Suprapubic skin (tissue), 4 donors: ENCODE measurements around the gene MEF2A. TPM values are rescaled to one million over a fixed set of nuclear protein-coding genes. Genes with fewer than 3 reads are reported as not detected.

Experiments used
- DNase-seq, 2 donors: peaks; one replicate each; pipeline ENCODE4 v3.0.0-alpha.2; 2019; ENCODE audit warnings: low spot score in 2 of 2
- H3K27ac ChIP-seq: fragments of 200-600 bp; sonication (generic); one replicate; pipeline ENCODE4 v1.5.1; 2019
- H3K27me3 ChIP-seq: fragments of 200-600 bp; sonication (generic); one replicate; pipeline ENCODE4 v1.5.1; 2019
- H3K36me3 ChIP-seq: fragments of 200-600 bp; sonication (generic); one replicate; pipeline ENCODE4 v1.5.1; 2019
- H3K4me1 ChIP-seq: fragments of 200-600 bp; sonication (generic); one replicate; pipeline ENCODE4 v1.5.1; 2019
- H3K4me3 ChIP-seq: fragments of 200-600 bp; sonication (generic); one replicate; pipeline ENCODE4 v1.5.1; 2019; ENCODE audit warnings: mild to moderate bottlenecking
- H3K9me3 ChIP-seq: fragments of 200-600 bp; sonication (generic); one replicate; pipeline ENCODE4 v1.5.1; 2019
- CTCF ChIP-seq, 2 donors: fragments of 200-600 bp in 1 of 2; fragments of 450-650 bp in 1 of 2; sonication (generic) in 1 of 2; IDR thresholded peaks; one replicate each; pipeline ENCODE4 v1.5.1; 2016 to 2019; ENCODE audit warnings: antibody characterized with exemption in 2 of 2, mild to moderate bottlenecking in 1 of 2, moderate library complexity in 1 of 2
- EP300 ChIP-seq: sonication (generic); formaldehyde crosslinking; IDR thresholded peaks from one replicate; pipeline ENCODE4 v1.6.1; 2017; ENCODE audit warnings: antibody characterized with exemption
- POLR2A ChIP-seq, 2 donors: fragments of 450-650 bp; IDR thresholded peaks; one replicate each; pipeline ENCODE4 v1.6.1; 2017; ENCODE audit warnings: antibody characterized with exemption in 2 of 2, mild to moderate bottlenecking in 2 of 2, moderate library complexity in 2 of 2
- POLR2AphosphoS5 ChIP-seq, 3 donors: sonication (generic); formaldehyde crosslinking; IDR thresholded peaks; one replicate each; pipeline ENCODE4 v1.6.1; 2017; ENCODE audit warnings: antibody characterized with exemption in 3 of 3
- WGBS: methylation state at CpG from one replicate; pipeline ENCODE4 v1.1.5; 2018; 5-methylcytosine and 5-hydroxymethylcytosine counted together
- total RNA-seq, 4 donors: library from RNA; depleted of rRNA; stranded (reverse); fragments of >200 nt; gene quantifications; one replicate each; pipeline ENCODE4 v1.1.0, GENCODE V29; 2016

Gene MEF2A
- total RNA-seq, 4 donors from 2014 or later = 70.1 to 222 (median 78.8) TPM

GRCh38 chr15:99561476-99562230, 4.1 kb upstream of the MEF2A start:
- no peak for TF ChIP-seq POLR2AphosphoS5 (IDR thresholded peaks at IDR 0.05)
- no peak for TF ChIP-seq CTCF (IDR thresholded peaks at IDR 0.05)
- no peak for TF ChIP-seq POLR2A (IDR thresholded peaks at IDR 0.05)
- TF ChIP-seq EP300 = no peak
- no peaks in the 10 kb centered on the region for H3K9me3 ChIP-seq
- H3K4me3 ChIP-seq = no peak overlapping the region
- H3K36me3 ChIP-seq = no peaks in the 10 kb centered on the region
- WGBS = 96% methylated on average over 10 of the region's 10 CpGs
- no peaks in the 10 kb centered on the region for H3K27me3 ChIP-seq
- peaks cover 17% of the 10 kb centered on the region for H3K4me1 ChIP-seq
- no peak for DNase-seq
- H3K27ac ChIP-seq = no peak overlapping the region

- H3K27ac ChIP-seq = no peak overlapping the region
- H3K27me3 ChIP-seq = no peaks in the 10 kb centered on the region
- H3K36me3 ChIP-seq = no peaks in the 10 kb centered on the region
- no peak overlapping the region for H3K4me3 ChIP-seq
- no peak for TF ChIP-seq POLR2AphosphoS5 (IDR thresholded peaks at IDR 0.05)
- H3K9me3 ChIP-seq = no peaks in the 10 kb centered on the region
- H3K4me1 ChIP-seq = peaks cover 17% of the 10 kb centered on the region
- 72% methylated on average over 2 of the region's 2 CpGs for WGBS
- no peak for DNase-seq
Measured at GRCh38 chr15:99562238-99562637, 3.5 kb upstream of the MEF2A start.

- Histone ChIP-seq H3K4me1 (peaks cover 33% of the 10 kb centered on the region), H3K9me3 (no peaks in the 10 kb centered on the region), H3K36me3 (no peaks in the 10 kb centered on the region), H3K27me3 (no peaks in the 10 kb centered on the region), H3K27ac (peak overlapping the region; percentile 99), H3K4me3 (peak overlapping the region; percentile 93)
- TF ChIP-seq CTCF (IDR thresholded peaks at IDR 0.05) (no peak), POLR2A (IDR thresholded peaks at IDR 0.05) (no peak), POLR2AphosphoS5 (IDR thresholded peaks at IDR 0.05) (no peak), EP300 (no peak)
- DNase-seq = no peak
- 29% methylated on average over 11 of the region's 11 CpGs for WGBS
Measured at GRCh38 chr15:99564221-99565048, 1.3 kb upstream of the MEF2A start.

- TF ChIP-seq POLR2AphosphoS5 (IDR thresholded peaks at IDR 0.05) = no peak
- TF ChIP-seq POLR2A (IDR thresholded peaks at IDR 0.05) = no peak
- no peak for TF ChIP-seq CTCF (IDR thresholded peaks at IDR 0.05)
- TF ChIP-seq EP300 = no peak
- no peaks in the 10 kb centered on the region for H3K36me3 ChIP-seq
- H3K27ac ChIP-seq = peak overlapping the region; percentile 99
- 5% methylated on average over 20 of the region's 22 CpGs for WGBS
- H3K9me3 ChIP-seq = no peaks in the 10 kb centered on the region
- H3K27me3 ChIP-seq = no peaks in the 10 kb centered on the region
- H3K4me1 ChIP-seq = peaks cover 33% of the 10 kb centered on the region
- H3K4me3 ChIP-seq = peak overlapping the region; percentile 93
- peak; percentile 86 to 88 for DNase-seq
Measured at GRCh38 chr15:99565049-99565298, 810 bp upstream of the MEF2A start.

- TF ChIP-seq POLR2AphosphoS5 (IDR thresholded peaks at IDR 0.05) (no peak), CTCF (IDR thresholded peaks at IDR 0.05) (no peak), EP300 (no peak), POLR2A (IDR thresholded peaks at IDR 0.05) (no peak)
- Histone ChIP-seq H3K27ac (peak overlapping the region; percentile 99), H3K36me3 (no peaks in the 10 kb centered on the region), H3K27me3 (no peaks in the 10 kb centered on the region), H3K4me1 (peaks cover 44% of the 10 kb centered on the region), H3K9me3 (no peaks in the 10 kb centered on the region), H3K4me3 (peak overlapping the region; percentile 93)
- DNase-seq = peak in 1 of 2 donors; percentile 80
- under 1% methylated on average over 20 of the region's 69 CpGs for WGBS
Measured at GRCh38 chr15:99566157-99566897, 543 bp downstream of the MEF2A start.
